KMS-11 (cell line): ENCODE data around the gene CDC42SE2.
"Not testable (repeated sequence)": the region's sequence is repeated elsewhere in the genome, so short reads cannot be mapped to it uniquely, and the experiment has no call there.

Experiments used
- H2AFZ ChIP-seq: fragments of 200-600 bp; sonication (generic); 2 replicates; pipeline ENCODE4 v1.6.1; 2016; ENCODE audit warnings: antibody characterized with exemption, mixed run types, low read depth
- H3K27ac ChIP-seq: fragments of 200-600 bp; sonication (generic); 2 replicates; pipeline ENCODE4 v1.6.1; 2016; ENCODE audit warnings: mild to moderate bottlenecking, mixed run types
- H3K27me3 ChIP-seq: fragments of 200-600 bp; sonication (generic); 2 replicates; pipeline ENCODE4 v1.6.1; 2017; ENCODE audit warnings: mild to moderate bottlenecking, low read depth, mixed run types, moderate library complexity; ENCODE audit not compliant: insufficient read depth
- H3K36me3 ChIP-seq: fragments of 200-600 bp; sonication (generic); 2 replicates; pipeline ENCODE4 v1.6.1; 2017; ENCODE audit warnings: mild to moderate bottlenecking, mixed run types; ENCODE audit not compliant: insufficient read depth
- H3K4me1 ChIP-seq: fragments of 200-600 bp; sonication (generic); 2 replicates; pipeline ENCODE4 v1.6.1; 2016; ENCODE audit warnings: mild to moderate bottlenecking, low read depth, mixed run types; ENCODE audit not compliant: poor library complexity, severe bottlenecking
- H3K4me2 ChIP-seq: fragments of 200-600 bp; sonication (generic); 2 replicates; pipeline ENCODE4 v1.7.0; 2016; ENCODE audit warnings: mild to moderate bottlenecking, mixed run types
- H3K4me3 ChIP-seq: fragments of 200-600 bp; sonication (generic); IDR thresholded peaks from 2 replicates; pipeline ENCODE4 v1.6.1; 2017; ENCODE audit warnings: low read depth, low read length, mixed read lengths; ENCODE audit not compliant: insufficient read depth
- H3K79me2 ChIP-seq: fragments of 200-600 bp; sonication (generic); 2 replicates; pipeline ENCODE4 v1.6.1; 2016; ENCODE audit warnings: low read depth, mixed run types; ENCODE audit not compliant: insufficient read depth
- H3K9ac ChIP-seq: fragments of 200-600 bp; sonication (generic); 2 replicates; pipeline ENCODE4 v1.6.1; 2016; ENCODE audit warnings: mild to moderate bottlenecking, mixed run types
- H4K20me1 ChIP-seq: fragments of 200-600 bp; sonication (generic); 2 replicates; pipeline ENCODE4 v1.6.1; 2016; ENCODE audit warnings: mild to moderate bottlenecking, mixed run types; ENCODE audit not compliant: insufficient read depth
- TF ChIP-seq, protein P1 (sequence below): fragments of 200-600 bp; sonication (generic); conservative IDR thresholded peaks from 2 replicates; pipeline ENCODE4 v1.6.1; 2017; ENCODE audit warnings: low read depth, mild to moderate bottlenecking, antibody characterized with exemption, low read length, moderate library complexity, mixed read lengths

Gene CDC42SE2

DNA sequence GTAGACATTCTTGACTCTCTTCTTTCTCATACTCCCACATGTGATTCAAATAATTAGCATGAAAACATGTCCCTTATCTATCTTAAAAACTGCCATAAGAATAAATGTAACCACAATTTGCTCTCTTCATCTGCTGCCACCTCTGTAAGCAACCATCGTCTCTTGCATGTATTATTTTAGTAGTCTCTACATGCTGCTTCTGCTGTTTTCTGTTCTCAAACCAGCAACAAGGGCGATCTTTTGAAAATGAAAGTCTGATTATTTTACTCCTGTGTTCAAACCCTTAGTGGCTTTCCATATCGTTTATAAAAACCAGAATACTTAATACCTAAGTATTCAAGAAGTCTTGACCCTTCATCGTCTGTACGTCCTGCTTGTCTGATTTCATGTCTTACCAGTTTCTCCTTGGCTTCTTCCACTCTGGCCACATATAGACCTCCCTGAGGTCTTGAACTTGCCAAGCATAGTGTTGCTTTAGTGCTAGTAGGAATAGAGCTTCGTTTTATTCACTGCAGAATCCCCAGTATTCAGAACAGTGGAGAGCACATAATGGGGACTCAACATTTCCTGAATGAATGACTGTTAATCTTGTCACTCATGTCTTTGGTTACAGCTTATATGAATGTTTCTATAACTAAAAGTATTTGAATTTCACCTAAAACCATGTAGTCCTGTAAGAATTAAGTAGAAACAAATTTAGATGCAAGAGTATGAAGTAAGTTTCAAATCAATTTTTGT, 10.6 kb downstream of the CDC42SE2 start:
- TF ChIP-seq, protein P1, sequence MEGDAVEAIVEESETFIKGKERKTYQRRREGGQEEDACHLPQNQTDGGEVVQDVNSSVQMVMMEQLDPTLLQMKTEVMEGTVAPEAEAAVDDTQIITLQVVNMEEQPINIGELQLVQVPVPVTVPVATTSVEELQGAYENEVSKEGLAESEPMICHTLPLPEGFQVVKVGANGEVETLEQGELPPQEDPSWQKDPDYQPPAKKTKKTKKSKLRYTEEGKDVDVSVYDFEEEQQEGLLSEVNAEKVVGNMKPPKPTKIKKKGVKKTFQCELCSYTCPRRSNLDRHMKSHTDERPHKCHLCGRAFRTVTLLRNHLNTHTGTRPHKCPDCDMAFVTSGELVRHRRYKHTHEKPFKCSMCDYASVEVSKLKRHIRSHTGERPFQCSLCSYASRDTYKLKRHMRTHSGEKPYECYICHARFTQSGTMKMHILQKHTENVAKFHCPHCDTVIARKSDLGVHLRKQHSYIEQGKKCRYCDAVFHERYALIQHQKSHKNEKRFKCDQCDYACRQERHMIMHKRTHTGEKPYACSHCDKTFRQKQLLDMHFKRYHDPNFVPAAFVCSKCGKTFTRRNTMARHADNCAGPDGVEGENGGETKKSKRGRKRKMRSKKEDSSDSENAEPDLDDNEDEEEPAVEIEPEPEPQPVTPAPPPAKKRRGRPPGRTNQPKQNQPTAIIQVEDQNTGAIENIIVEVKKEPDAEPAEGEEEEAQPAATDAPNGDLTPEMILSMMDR = no peak
- Histone ChIP-seq H4K20me1 (no peaks in the 10 kb centered on the region; the same call in 1 of the 2 replicates), H3K27ac (peak overlapping the region; percentile 66), H3K4me3 (no peak overlapping the region), H3K9ac (peak overlapping the region; percentile 11; the same call in 1 of the 2 replicates), H3K27me3 (no peaks in the 10 kb centered on the region), H3K36me3 (no peaks in the 10 kb centered on the region; the same call in 1 of the 2 replicates), H3K79me2 (peaks cover 89% of the 10 kb centered on the region), H3K4me2 (peak overlapping the region; percentile 58), H3K4me1 (peaks cover 94% of the 10 kb centered on the region), H2AFZ (no peak overlapping the region)

DNA sequence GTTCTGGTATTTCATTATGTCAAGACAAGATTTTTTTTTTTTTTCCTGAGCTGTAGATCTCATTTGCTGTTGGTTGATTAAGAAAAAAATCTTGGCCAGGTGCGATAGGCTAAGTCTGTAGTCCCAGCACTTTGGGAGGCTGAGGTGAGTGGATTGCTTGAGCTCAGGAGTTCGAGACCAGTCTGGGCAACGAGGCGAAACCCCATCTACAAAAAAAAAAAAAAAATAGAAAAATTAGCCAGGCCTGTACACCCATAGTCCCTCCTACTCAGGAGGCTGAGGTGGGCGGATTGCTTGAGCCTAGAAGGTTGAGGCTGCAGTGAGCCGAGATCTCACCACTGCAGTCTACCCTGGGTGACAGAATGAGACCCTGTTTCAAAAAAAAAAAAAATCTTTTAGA, 12.2 kb downstream of the CDC42SE2 start:
- Histone ChIP-seq H3K79me2 (peaks cover 89% of the 10 kb centered on the region), H3K4me1 (peaks cover 95% of the 10 kb centered on the region), H3K27me3 (no peaks in the 10 kb centered on the region), H3K36me3 (no peaks in the 10 kb centered on the region; the same call in 1 of the 2 replicates), H3K9ac (no peak overlapping the region), H3K4me2 (peak overlapping the region; percentile 58; the same call in 1 of the 2 replicates), H3K27ac (no peak overlapping the region), H4K20me1 (no peaks in the 10 kb centered on the region; the same call in 1 of the 2 replicates), H2AFZ (no peak overlapping the region), H3K4me3 (no peak overlapping the region)
- TF ChIP-seq, protein P1 = no peak

DNA sequence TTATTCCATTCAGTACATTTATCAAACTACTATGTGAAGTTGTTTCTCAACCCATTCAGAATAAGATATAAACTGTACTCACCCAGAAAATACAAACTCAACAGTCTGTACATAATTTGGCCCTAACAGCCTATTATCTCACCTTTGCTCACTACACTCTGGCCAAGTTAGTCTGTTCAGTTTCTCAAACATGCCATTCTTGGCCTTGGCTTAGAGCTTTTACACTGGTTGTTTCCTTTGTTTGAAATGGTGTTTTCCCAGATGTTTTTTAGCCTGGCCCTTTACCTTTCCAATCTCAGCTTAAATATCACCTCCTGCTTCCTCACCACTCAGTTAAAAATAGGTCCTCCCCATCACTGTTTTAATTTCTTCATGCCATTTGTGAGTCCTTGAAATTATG, 13.6 kb downstream of the CDC42SE2 start:
- peaks cover 95% of the 10 kb centered on the region for H3K4me1 ChIP-seq

DNA sequence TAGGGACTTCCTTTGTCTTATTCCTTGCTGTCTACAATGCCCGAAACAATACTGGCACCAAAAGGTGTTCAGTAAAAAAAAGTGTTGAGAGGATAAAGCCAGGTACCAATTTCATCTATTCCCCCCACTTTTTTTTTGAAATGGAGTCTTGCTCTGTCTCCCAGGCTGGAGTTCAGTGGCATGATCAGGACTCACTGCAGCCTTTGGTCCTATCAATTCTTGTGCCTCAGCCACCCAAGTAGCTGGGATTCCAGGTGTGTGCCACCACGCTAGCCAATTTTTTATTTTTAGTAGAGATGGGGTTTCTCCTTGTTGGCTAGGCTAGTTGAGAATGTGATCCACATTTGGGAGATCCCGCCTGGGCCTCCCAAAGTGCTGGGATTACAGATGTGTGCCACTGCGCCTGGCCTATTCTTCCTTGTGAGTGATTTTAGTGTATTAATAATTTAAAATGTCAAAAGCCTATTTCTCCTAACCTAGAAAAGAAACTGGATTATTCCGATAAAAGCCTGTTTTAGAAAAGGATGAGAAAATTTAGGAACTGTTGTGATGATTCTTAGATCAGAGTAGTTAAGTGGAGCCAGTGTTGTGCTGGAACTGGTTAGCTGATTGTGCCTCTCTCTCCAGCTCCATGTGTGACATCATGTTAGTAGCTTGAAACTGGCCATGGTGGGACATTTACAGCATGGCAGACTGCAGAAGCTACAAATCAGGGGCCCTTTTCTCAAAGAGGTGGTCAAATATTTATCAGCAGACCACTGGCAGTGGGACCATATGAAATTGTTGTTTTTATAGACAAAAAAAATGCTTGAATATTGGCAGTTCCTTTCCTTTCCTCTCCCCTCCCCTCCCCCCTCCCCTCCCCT, 14.3 kb downstream of the CDC42SE2 start:
- no peak overlapping the region; the same call in 1 of the 2 replicates for H3K4me2 ChIP-seq

More for the DNA sequence above, 13.6 kb downstream of the CDC42SE2 start:
- Histone ChIP-seq H3K9ac (no peak overlapping the region), H3K4me3 (no peak overlapping the region), H3K27me3 (no peaks in the 10 kb centered on the region), H4K20me1 (no peaks in the 10 kb centered on the region; the same call in 1 of the 2 replicates), H3K4me2 (no peak overlapping the region), H3K36me3 (no peaks in the 10 kb centered on the region), H2AFZ (no peak overlapping the region), H3K27ac (no peak overlapping the region; the same call in 1 of the 2 replicates), H3K79me2 (peaks cover 89% of the 10 kb centered on the region)
- TF ChIP-seq, protein P1 = no peak

DNA sequence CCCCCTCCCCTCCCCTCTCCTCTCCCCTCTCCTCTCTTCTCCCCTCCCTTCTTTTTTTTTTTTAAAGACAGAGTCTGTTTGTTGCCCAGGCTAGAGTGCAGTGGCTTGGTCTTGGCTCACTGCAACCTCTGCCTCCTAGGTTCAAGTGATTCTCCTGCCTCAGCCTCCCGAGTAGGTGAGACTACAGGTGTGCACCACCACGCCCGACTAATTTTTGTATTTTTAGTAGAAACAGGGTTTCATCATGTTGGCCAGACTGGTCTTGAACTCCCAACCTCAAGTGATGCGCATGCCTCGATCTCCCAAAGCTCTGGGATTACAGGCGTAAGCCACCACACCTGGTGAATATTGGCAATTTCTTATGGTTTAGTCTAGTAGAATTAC, 14.9 kb downstream of the CDC42SE2 start:
- not testable (repeated sequence) for H4K20me1 ChIP-seq, H3K9ac ChIP-seq, H3K27me3 ChIP-seq, H2AFZ ChIP-seq, H3K36me3 ChIP-seq, H3K4me2 ChIP-seq, H3K27ac ChIP-seq, H3K4me3 ChIP-seq
- Histone ChIP-seq H3K4me1 (peaks cover 84% of the 10 kb centered on the region), H3K79me2 (peaks cover 97% of the 10 kb centered on the region)

More for the DNA sequence above, 14.3 kb downstream of the CDC42SE2 start:
- Histone ChIP-seq H4K20me1 (no peaks in the 10 kb centered on the region; the same call in 1 of the 2 replicates), H2AFZ (no peak overlapping the region), H3K79me2 (peaks cover 91% of the 10 kb centered on the region), H3K4me1 (peaks cover 90% of the 10 kb centered on the region), H3K4me3 (no peak overlapping the region), H3K27me3 (no peaks in the 10 kb centered on the region), H3K27ac (no peak overlapping the region; the same call in 1 of the 2 replicates), H3K9ac (no peak overlapping the region), H3K36me3 (no peaks in the 10 kb centered on the region)
- TF ChIP-seq, protein P1 = no peak
